T-helper 2 cell treated with Interferon-gamma antibody and Interleukin-4, amounts not matched to agents 100 ng/mL and 5 ng/mL, for 36 hours (primary cell): ENCODE results near the gene SYTL2. TPM values are rescaled to one million over a fixed set of nuclear protein-coding genes. Genes with fewer than 3 reads are reported as not detected.
"Not testable (repeated sequence)": the region's sequence is repeated elsewhere in the genome, so short reads cannot be mapped to it uniquely, and the experiment has no call there.

Source experiments
- intact Hi-C: fragments of 100-400 bp; cut with micrococcal nuclease; formaldehyde crosslinking; loops from one replicate; pipeline ENCODE4 v1.15.1; 2023
- total RNA-seq: library from RNA; stranded (reverse); gene quantifications from 2 replicates; pipeline ENCODE4 v1.2.3, GENCODE V29; 2022

SYTL2 gene, protein sequence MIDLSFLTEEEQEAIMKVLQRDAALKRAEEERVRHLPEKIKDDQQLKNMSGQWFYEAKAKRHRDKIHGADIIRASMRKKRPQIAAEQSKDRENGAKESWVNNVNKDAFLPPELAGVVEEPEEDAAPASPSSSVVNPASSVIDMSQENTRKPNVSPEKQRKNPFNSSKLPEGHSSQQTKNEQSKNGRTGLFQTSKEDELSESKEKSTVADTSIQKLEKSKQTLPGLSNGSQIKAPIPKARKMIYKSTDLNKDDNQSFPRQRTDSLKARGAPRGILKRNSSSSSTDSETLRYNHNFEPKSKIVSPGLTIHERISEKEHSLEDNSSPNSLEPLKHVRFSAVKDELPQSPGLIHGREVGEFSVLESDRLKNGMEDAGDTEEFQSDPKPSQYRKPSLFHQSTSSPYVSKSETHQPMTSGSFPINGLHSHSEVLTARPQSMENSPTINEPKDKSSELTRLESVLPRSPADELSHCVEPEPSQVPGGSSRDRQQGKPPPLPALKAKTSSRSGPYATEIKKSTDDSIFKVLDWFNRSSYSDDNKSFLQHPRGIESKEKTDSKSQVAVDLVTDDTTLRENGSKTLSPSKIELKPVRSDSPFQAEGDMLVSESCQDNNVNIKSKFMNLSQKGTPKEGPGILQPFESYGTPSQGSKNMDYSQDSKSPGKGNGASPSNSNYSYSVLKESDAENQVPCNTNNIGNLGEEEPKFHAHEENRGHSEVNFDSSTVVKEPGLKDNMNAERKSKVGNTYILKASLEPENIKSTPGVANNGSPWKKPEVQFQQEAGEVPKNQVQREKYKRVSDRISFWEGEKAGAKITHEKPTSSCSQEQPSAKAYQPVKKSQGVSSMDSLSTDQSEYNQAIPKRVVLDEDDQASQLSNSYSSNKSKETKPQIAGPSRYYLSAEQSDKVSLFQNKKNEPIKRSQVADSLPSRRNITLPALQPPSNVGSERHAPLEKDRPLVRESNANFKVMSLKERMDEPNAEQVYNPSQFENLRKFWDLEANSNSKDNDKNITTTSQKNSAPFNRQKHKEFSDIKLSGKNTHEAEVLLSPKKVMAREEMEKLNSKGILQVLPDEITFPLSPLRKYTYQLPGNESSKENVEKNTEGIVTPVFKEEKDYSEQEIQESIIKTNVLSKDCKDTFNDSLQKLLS (N-terminal part only)
- total RNA-seq = 29.0 and 29.8 TPM in 2 replicates

DNA sequence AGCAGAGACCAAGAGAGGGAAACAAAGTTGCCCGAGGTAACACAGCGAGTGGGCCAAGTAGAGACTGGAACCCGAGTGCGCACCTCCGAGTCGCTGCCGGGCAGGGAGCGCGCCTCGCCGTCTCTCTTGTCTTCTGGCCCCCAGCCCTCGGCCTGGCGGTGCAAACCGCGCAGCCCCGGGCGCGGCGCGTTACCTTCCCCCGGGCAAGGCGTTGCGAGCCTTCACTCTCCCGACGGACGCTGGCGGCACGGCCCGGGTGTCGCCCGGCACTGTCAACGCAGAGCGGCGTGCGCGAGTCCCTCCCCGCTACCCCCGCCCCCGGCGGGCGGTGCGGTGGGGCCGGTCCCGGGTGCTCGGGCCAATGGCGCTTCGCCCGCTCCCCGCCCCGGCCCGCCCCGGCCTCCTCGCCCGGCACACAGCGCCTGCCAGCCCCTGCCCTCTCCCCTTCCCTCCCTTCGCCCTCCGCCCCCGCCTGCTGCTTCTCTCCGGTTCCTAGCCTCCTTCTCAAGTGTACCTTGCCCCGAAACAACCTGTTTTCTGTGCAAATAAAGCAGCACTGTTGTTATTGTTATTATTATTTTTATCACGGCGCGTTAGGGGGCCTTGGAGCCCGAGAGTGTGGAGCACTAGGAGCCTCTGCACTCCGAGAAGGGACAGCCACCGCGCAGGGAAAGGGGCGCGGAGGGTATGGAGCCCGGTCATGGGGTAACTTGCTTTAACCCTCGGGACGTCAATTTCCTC is at the start of gene SYTL2:
Gene SYTL2, minus strand, starts transcription at position 271 of the 741 bp plus-strand sequence. CDS start 53,416 bp downstream, outside the sequence.
- intact Hi-C loops = loop anchor here (1.0 kb wide), 6 partner anchors 12 to 147 kb away; no protein-coding TSS in a partner anchor

DNA sequence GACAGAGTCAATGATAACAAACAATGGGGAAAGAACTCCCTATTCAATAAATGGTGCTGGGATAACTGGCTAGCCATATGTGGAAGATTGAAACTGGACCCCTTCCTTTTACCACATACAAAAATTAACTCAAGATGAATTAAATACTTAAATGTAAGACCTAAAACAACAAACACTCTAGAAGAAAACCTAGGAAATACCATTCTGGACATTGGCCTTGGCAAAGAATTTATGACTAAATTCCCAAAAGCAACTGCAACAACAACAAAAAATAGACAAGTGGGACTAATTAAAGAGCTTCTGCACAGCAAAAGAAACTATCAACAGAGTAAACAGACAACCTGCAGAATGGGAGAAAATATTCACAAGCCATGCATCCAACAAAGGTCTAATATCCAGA is 48.6 kb upstream of the SYTL2 start:
- intact Hi-C loops = loop anchor here (5.0 kb wide), 1 partner anchor 83 kb away; no protein-coding TSS in a partner anchor

DNA sequence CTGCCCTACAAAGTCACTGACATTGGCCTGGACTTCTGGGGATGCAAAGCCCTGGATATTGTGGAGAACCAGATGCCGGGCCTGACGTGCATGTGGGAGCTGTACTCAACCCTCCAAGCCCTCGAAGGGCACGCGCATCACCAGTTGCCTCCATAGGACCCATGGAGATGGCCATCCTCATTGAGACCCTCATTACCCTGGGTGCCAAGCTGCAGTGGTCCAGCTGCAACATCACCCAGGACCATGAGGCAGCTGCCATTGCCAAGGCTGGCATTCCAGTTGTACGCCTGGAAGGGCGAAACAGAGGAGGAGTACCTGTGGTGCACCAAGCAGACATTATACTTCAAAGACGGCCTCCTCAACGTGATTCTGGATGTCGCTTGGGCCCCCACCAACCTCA is 46.2 kb upstream of the SYTL2 start:
- intact Hi-C loops = loop anchor here (5.0 kb wide), 1 partner anchor 85 kb away; no protein-coding TSS in a partner anchor

DNA sequence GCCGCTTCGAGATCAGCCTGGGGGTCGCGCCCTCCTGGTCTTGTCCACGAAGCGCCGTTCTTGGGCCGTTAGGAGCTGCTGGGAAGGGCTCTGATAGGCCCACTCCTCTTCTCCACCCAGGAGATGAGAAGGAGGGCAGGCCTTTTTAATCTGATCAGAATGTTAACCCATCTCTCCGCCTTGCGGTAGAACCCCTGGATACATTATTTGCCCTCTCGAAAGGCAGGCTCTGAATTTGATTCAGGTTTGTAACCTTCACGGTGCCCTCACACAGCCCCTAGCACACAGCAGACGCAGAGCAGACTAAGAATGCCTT is 44.4 kb upstream of the SYTL2 start, which contains the start of gene CCDC83:
Gene CCDC83, plus strand, starts transcription at position 43 of the 316 bp plus-strand sequence. CDS start 9,741 bp downstream, outside the sequence.
- intact Hi-C loops = loop anchor here (1.0 to 5.0 kb wide), 10 partner anchors 87 to 964 kb away; partner anchors contain the start of genes EED and PICALM

DNA sequence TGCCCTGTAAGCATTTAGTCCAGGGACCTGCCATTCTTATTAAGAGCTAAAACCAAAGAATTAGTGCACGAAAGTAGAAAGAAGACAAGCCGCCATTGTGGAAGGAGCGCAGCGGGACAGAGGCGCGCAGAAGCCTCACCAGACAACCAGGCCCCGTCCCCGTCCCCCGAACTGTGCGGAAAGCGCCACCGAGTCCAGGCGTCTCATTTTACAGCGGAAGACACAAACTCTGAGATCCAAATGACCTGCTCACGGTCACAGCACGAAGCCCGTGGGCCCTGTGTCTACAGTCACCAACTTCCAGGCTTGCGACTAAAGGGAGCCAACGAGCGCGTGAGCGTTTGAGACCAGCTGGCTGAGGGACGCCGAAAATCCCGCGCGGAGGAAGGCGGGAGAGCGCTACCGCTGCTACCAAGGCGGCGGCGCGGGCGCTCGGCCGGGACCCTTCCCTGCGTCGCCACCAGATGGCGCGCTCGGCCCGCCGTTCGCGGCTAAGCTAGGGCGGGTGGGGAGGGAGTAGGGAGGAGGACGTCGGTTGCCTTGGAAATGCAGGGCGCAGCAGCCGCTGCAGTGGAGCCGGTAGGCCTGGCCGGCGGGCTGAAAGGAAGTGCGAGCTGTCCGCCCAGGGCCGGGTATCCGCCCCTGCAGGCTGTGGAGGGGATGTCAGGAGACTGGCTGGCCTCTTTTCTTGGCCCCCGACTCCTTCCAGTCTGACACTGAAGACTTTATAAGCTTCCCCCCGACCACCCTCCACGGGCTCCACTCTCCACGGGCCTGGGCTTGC is 43.8 kb upstream of the SYTL2 start:
- intact Hi-C loops = loop anchor here (1.0 to 5.0 kb wide), 17 partner anchors 27 to 964 kb away; partner anchors contain the start of genes EED, PICALM and TMEM126B

DNA sequence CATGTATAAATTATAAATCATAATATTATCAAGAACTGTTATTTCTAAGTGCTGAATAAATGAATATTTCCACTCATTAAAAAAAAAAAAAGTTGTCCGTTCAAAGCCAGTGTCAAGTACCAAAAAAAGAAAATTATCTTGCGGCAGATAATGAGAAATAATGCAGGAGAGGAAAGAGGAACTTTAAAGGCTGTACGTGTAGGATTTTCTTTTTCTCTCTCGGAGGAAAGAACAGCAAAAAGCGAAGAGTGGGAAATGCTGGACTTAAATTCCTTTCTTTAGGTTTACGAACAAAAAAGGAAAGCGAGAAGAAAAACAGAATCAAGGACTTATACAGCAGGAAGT is 43.2 kb upstream of the SYTL2 start:
- intact Hi-C loops = loop anchor here (1.0 to 2.0 kb wide), 14 partner anchors 27 to 965 kb away; partner anchors contain the start of genes EED, PICALM and TMEM126B

DNA sequence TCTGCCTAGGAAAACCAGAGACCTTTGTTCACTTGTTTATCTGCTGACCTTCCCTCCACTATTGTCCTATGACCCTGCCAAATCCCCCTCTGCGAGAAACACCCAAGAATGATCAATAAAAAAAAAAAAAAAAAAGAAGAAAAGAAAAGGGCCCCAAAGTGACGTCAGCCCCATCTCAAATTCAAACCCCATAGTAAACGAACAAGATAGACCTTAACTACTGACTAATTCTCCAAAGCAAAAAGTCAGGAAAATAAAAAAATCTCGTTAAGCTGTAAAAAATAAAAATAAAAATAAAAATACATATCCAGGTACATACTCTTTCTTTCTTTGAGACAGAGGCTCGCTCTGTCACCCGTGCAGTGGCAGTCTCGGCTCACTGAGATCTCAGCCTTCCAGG is 42.6 kb upstream of the SYTL2 start:
- intact Hi-C loops = not testable (repeated sequence)

DNA sequence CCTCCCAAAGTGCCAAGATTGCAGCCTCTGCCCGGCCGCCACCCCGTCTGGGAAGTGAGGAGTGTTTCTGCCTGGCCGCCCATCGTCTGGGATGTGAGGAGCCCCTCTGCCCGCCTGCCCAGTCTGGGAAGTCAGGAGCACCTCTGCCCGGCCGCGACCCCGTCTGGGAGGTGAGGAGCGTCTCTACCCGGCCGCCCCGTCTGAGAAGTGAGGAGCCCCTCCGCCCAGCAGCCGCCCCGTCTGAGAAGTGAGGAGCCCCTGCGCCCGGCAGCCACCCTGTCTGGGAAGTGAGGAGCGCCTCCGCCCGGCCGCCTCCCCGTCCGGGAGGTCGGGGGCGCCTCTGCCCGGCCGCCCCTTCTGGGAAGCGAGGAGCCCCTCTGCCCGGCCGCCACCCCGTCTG is 41.8 kb upstream of the SYTL2 start:
- intact Hi-C loops = not testable (repeated sequence)

DNA sequence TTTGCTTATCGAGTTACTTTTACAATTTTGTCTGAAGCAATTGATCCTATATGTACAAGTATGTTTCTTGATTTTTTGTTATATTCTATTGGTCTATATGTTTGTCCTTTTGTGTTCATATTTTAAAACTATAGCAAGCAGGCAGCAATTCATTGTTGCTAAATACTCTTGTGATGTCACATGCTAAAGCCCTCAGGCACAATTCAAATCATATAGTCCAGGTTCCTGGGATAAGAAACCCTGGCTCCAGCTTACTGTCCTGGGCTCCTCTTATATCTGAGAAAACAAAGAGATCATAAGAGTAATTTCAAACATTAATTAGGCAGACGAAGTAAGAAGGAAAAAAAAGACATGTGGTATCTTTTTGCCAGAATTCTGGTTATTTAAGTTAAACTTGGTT is 37.6 kb upstream of the SYTL2 start:
- intact Hi-C loops = no loop called here

DNA sequence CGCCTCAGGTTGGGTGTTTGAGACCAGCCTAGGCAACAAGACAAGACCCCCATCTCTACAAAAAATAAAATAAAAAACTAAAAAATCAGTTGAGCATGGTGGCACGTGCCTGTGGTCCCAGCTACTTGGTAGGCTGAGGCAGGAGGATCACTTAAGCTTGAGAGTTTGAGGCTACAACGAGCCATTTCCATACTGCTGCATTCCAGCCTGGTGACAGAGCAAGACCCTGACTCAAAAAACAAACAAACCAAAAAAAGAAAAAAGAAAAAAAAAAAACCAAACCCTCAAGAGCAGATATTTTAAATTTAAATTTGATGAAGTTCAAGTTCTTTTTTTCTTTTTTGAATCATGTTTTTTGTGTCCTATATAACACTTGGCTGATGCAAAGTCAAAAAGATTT is 37.1 kb upstream of the SYTL2 start:
- intact Hi-C loops = no loop called here

DNA sequence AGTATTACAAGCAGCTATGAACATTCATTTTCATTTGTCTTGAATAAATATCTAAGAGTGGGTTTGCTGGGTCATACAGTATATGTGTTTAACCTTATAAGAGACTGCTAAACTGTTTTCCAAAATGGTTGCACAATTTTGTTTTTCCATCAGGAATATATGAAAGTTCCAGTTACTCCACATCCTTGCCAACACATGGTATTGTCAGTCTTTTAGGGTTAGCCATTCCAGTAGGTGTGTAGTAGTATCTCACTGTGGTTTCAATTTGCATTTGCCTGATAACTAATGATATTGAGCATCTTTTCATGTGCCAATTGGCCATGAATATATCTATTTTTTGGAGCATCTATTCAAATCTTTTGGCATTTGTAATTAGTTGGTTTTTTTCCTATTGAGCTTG is 36.5 kb upstream of the SYTL2 start:
- intact Hi-C loops = no loop called here

DNA sequence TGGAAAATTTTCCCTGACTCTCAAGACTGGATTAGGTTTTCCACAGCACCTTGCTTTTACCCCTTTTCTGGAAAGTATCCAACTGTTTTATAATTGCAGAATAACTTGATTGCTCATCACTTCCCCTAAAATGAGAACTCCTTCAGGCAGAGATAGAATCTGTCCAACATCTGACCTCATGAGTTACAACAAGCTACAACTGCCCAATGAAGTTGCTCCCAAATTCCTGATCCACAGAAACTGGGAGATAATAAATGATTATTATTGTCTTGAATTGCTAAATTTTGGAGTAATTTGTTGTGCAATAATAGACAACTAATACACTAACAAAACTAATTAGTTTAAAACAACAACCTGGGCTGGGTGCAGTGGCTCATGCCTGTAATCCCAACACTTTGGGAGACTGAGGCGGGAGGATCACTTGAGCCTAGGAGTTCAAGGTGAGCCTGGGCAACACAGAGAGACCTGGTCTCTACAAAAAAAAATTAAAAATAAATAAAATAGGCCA is 34.2 kb upstream of the SYTL2 start:
- intact Hi-C loops = no loop called here

DNA sequence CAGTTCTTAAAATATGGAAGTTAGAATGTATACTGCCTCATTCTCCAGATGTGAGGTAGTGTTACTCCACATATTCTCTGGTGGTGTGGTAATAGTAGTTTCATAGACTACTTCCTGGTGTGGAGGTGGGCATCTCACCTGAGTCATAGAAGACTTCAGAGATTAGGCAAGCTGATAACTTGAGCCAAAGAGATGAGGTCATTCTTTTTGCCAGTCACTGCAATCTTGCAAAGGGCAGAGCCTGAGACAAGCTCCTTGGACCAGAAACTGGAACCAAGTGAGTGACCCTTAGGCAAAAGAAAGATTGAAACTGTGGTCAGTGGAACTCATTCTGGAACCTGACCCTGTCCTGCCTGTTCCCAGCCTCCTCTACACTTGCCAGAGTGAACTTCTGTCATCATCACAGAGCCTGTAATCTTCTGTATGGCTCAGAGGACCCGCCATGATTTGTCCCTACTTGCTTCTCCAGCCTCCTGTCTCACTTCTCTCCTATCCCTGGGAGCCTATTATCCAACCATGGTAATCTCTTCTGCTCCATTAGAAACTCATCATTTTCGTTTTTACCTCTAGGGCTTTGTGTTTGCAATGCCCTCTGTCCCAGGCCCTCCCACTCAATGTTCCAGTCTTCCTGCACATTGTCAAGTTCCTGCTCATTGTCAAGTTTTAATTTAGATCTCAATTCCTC is 33.6 kb upstream of the SYTL2 start:
- intact Hi-C loops = no loop called here

DNA sequence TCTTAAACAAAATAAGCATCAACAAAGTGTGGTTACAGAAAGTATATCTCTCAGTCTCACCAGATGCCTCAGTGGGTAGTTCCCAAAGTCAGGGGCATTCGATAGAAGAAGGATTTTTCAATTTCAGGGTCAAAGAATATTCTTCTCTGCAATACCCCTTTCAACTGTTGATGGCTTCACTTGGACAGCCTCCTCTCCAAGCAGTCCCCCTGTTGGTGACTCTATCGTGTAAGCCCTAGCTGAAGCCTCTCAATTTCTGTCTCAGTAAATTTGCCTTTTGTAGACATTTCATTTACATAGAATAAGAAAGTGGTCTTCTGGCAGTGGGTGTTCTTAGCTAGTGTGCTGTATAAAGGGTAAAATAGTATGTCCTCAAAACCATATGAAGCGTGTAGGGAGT is 33.0 kb upstream of the SYTL2 start:
- intact Hi-C loops = no loop called here

DNA sequence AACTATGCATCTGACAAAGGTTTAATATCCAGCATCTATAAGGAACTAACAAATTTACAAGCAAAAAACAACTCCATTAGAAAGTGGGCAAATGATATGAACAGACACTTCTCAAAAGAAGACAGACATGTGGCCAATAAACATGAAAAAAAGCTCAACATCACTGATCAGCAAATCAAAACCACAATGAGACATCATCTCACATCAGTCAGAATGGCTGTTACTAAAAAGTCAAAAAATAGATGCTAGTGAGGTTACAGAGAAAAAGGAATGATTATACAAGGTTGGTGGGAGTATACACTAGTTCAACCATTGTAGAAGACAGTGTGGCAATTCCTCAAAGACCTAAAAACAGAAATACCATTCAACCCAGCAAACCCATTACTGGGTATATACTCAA is 30.0 kb upstream of the SYTL2 start:
- intact Hi-C loops = not testable (repeated sequence)

DNA sequence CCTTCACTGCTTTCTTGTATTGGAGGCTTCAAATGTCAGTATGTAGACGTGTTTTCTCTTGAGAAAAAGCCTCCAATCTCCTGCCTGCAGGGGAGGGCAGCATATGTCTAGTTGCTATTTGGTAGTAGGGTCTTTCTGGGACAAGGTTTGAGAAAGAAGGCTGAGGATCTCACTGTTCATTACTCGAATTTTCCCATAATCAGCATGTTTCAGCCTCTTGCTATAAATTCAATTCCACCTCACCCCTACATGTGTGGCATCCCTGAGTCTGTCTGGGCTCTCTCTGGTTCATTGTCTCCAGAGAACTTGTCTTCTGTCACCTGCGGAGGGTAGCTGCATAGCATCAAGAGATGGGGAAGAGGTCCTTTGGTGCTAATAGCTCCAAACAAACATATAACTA is 24.8 kb upstream of the SYTL2 start:
- intact Hi-C loops = no loop called here

DNA sequence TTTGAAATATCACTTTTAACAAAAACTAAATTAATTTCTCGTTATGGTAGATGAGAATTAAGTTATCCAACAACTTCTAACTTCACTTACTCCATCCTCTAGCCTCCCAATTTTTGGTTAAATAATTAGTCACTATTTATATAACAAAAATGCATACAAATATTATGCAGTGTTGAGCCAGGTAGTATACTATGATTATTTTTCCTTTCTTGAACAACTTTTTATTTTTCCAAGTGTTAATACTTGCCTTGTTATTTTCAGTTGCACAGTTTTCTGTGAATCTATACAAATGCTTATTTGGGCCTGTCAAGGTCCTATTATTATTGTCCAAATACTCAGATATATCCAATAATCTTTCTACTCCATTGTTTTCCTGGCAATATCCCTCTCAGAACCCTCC is 24.3 kb upstream of the SYTL2 start:
- intact Hi-C loops = no loop called here

DNA sequence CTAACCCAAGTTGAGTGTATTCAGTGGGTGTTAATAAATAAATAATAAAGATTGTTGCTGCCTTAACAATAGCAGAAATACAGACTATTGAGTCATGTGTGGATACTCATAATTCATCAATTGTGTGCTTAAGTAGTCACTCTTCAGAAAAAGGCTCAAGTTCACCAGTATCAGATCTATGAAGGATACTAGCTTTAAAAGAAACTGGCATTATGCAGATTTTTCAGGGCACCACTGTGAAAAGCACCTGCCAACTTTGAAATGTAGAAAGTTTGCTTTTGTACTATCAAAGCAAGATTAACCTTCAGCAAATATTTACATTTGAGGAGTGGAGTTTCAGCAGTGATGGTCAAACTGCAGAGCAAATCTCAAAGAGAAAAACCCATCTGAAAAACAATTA is 20.1 kb upstream of the SYTL2 start:
- intact Hi-C loops = loop anchor here (1.0 kb wide), 1 partner anchor 43 kb away; no protein-coding TSS in a partner anchor

DNA sequence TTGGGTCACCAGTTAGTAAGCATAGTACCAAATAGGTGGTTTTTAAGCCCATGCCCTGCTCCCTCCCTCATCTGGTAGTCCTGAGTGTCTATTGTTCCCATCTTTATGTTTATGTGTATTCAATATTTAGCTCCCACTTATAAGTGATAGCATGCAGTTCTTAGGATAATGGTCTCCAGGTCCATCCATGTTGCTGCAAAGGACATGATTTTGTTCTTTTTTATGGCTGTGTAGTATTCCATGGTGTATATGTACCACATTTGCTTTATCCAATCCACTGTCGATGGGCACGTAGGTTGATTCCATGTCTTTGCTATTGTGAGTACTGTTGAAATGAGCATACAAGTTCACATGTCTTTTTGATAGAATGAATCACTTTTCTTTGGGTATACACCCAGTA is 18.2 kb upstream of the SYTL2 start:
- intact Hi-C loops = loop anchor here (10.0 kb wide), 1 partner anchor 236 kb away; the partner anchor contains the start of gene PICALM
